ENCODE measurements around the gene SUSD3.
"Not testable (repeated sequence)": the region's sequence is repeated elsewhere in the genome, so short reads cannot be mapped to it uniquely, and the experiment has no call there.

The SUSD3 gene

DNA sequence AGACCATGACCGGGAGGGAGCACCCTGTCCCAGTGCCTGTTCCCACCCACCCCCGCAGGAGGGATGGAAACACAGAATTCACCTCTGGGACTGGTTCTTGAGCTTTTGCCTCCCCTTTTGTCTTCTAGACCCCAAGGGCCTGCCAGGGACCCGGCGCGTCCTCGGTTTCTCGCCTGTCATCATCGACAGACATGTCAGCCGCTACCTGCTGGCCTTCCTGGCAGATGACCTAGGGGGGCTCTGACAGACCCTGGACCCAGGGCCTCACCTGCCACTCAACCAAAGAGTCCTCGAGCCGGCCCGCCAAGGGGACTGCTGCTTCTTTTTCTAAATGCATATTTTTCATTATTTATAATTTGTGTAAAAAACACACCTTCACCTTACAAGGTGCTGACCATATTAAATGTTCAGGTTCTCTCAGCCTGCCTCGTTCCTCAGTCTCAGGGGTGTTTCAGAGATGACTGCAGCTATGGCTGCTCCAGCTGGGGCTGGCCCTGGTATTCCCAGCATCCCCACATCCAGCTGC, 54.4 kb downstream of the SUSD3 start:
- Histone ChIP-seq H3K9ac (peak overlapping the region; percentile 50 to 77 (median 71); a peak in 20 of 22 replicates), H3K27me3 (no peaks in the 10 kb centered on the region), H3K27ac (peak overlapping the region; percentile 69 to 89 (median 79); a peak in 21 of 22 replicates), H3K4me1 (peaks cover 79 to 93% (median 83%) of the 10 kb centered on the region in 10 experiments), H4K20me1 (peaks cover 9 to 31% (median 19%) of the 10 kb centered on the region in 11 experiments; a peak in 17 of 22 replicates), H3K4me2 (peak overlapping the region; percentile 74 to 96 (median 90)), H3K36me3 (peaks cover 0 to 59% (median 35%) of the 10 kb centered on the region in 11 experiments; a peak in 21 of 22 replicates), H3K4me3 (peak overlapping the region in 1 of 10 experiments; percentile 34; a peak in 2 of 20 replicates), H3K9me3 (replicated peaks in 1 of 11) (no peaks in the 10 kb centered on the region)
- TF ChIP-seq Cebpa-rat (IDR thresholded peaks at IDR 0.05): no peak

DNA sequence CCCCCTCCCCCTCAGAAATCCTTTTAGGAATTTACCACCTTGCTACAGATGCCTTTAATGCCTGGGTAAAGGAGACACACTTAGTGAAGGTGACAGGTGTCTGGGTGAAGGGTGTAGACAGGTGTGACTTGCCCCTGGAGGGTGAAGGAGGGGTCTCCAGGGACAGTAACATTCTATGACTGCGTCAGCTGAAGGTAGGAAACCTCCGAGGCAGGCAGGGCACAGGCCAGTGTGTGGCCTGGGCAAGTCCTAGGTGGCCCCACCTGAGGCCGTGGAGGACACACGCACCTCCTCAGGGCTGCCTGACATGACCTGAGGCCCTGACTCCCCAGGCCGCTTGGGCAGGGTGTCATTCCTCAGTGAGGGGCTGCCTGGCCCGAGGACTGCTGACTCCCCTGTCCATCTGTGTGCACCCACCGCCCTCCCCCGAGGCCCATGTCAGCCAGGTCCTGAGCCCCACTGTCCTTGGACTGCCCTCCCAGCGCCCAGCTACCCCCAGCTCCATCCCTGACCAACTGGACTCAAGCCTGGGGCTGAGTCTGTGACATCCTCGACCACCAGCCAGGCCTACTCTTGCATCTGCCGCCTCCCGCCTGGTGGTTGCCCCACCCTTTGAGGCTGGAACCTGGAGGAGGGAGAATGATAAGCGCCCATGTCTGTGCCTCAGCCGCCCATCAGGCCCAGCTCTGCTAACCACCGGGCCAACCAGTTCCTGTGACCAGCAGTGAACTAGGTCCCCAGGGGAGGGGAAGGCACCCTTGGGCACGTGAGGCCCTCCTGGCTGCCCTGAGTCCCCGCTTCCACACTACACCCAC, 55.9 kb downstream of the SUSD3 start:
- Histone ChIP-seq H3K36me3 (peaks cover 0 to 51% (median 25%) of the 10 kb centered on the region in 11 experiments; a peak in 18 of 22 replicates), H3K9me3 (replicated peaks in 1 of 11) (no peaks in the 10 kb centered on the region), H3K27ac (peak overlapping the region; percentile 69 to 89 (median 79)), H3K9ac (peak overlapping the region; percentile 50 to 77 (median 71); a peak in 21 of 22 replicates), H3K4me2 (peak overlapping the region; percentile 74 to 96 (median 90)), H3K4me3 (peak overlapping the region in 1 of 10 experiments; percentile 18; a peak in 2 of 20 replicates), H3K4me1 (peaks cover 70 to 93% (median 80%) of the 10 kb centered on the region in 10 experiments), H4K20me1 (peaks cover 0 to 20% (median 11%) of the 10 kb centered on the region in 11 experiments; a peak in 11 of 22 replicates), H3K27me3 (no peaks in the 10 kb centered on the region)
- TF ChIP-seq Cebpa-rat (IDR thresholded peaks at IDR 0.05): no peak

DNA sequence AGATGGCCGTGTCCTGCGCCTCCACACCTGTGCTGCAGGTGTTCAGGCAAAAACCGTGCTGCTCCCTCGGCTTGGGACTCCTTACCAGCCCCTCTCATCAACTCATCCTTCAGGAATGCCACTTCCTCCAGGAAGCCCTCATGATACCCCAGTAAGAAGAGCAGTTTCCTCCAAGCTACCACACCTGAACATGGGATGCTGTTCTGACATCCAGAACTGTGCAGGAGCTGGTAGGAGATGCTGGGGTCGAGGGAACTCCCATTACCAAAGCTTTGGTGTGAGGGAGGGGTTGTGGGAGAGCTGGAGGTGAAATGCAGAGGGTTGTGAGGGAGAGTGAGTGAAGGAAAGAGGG, 56.5 kb downstream of the SUSD3 start:
- peaks cover 70 to 93% (median 80%) of the 10 kb centered on the region in 10 experiments for H3K4me1 ChIP-seq
- peaks cover 0 to 18% (median 10%) of the 10 kb centered on the region in 11 experiments; a peak in 11 of 22 replicates for H4K20me1 ChIP-seq
- H3K9me3 ChIP-seq (replicated peaks in 1 of 11): no peaks in the 10 kb centered on the region
- H3K9ac ChIP-seq: peak overlapping the region in 10 of 11 experiments; percentile 56 to 77 (median 71); a peak in 13 of 22 replicates
- peaks cover 0 to 48% (median 25%) of the 10 kb centered on the region in 11 experiments; a peak in 18 of 22 replicates for H3K36me3 ChIP-seq
- peak overlapping the region; percentile 74 to 96 (median 90) for H3K4me2 ChIP-seq
- peak overlapping the region; percentile 69 to 89 (median 79) for H3K27ac ChIP-seq
- H3K4me3 ChIP-seq: peak overlapping the region in 1 of 10 experiments; percentile 15; a peak in 1 of 20 replicates
- no peak for TF ChIP-seq Cebpa-rat (IDR thresholded peaks at IDR 0.05)
- no peaks in the 10 kb centered on the region for H3K27me3 ChIP-seq

DNA sequence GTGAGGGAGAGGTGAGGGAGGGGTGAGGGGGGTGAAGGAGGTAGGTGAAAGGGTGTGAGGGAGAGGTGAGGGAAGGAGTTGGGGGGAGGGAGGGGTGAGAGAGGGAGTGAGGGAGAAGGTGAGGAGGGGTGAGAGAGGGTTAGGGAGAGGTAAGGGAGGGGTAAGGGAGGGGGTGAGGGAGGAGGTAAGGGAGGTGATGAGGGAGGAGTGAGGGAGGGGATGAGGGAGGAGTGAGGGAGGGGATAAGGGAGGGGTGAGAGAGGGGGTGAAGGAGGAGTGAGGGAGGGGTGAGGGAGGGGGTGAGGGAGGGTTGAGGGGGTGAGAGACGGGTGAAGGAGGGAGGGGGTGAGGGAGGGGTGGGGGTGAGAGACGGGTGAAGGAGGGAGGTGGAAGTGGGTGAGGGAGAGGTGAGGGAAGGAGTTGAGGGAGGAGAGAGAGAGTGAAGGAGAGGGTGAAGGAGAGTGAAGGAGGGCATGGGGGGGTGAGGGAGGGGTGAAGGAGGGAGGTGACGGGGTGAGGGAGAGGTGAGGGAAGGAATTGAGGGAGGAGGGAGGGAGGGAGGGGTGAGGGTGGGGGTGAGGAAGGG, 57.1 kb downstream of the SUSD3 start:
- H3K4me3 ChIP-seq: no peak overlapping the region
- H3K27ac ChIP-seq: peak overlapping the region in 1 of 11 experiments; percentile 92; a peak in 1 of 22 replicates
- H3K9ac ChIP-seq: no peak overlapping the region; a peak in 1 of 22 replicates
- H3K4me2 ChIP-seq: peak overlapping the region in 2 of 11 experiments; percentile 87 to 97; a peak in 1 of 22 replicates
- peaks cover 0 to 43% (median 21%) of the 10 kb centered on the region in 11 experiments; a peak in 18 of 22 replicates for H3K36me3 ChIP-seq
- peaks cover 70 to 93% (median 80%) of the 10 kb centered on the region in 10 experiments for H3K4me1 ChIP-seq
- TF ChIP-seq Cebpa-rat (IDR thresholded peaks at IDR 0.05): no peak
- no peaks in the 10 kb centered on the region for H3K9me3 ChIP-seq (replicated peaks in 1 of 11)
- H4K20me1 ChIP-seq: peaks cover 0 to 13% (median 6%) of the 10 kb centered on the region in 11 experiments; a peak in 10 of 22 replicates
- no peaks in the 10 kb centered on the region for H3K27me3 ChIP-seq

DNA sequence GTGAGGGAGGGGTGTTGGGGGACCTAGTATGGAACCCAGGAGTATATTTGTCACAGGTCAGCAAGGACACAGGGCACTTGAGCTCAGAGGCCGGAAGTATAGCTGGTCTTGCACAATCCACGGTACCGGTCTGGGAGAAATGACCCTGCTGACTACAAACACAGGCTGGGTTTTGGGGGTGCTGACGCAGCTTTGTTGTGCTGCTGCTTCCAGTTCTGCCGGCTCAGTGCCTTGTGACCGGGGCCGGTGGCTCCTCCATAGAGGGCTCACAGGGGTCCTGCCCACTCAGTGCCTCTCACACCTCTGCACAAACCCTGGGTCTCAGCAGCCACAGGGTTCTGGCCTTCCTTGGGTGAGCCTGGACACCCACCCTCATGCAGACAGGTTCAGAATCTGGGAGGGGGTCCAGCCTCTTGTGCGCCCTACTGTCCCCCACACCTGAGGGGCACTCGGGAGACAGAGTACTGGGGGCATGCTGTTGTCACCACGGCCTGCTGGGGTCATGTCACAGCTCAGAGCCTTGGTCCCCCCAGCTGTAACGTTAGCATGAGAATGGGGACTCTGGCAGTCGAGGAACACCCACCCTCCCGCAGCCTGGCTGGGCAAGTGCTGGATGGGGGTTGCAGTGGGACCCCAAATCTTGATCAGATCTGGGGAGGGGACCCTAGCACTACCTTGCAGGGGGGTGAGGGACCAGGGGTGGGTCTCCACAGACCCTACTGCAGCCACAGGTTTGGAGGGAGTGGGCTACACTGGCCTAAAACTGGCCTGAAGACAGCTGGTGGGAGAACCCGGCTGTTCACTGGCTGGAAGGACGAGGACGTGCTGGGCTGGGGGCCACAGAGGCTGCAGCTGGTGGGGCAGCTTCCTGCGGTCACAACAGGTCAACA, 57.8 kb downstream of the SUSD3 start:
- Histone ChIP-seq H3K4me3 (no peak overlapping the region; a peak in 1 of 20 replicates), H3K27ac (peak overlapping the region; percentile 12 to 93 (median 60); a peak in 17 of 22 replicates), H3K4me2 (peak overlapping the region in 9 of 11 experiments; percentile 30 to 99 (median 54); a peak in 15 of 22 replicates), H3K9ac (peak overlapping the region in 7 of 11 experiments; percentile 9 to 81 (median 67); a peak in 10 of 22 replicates), H3K27me3 (no peaks in the 10 kb centered on the region), H3K9me3 (replicated peaks in 1 of 11) (no peaks in the 10 kb centered on the region), H4K20me1 (peaks cover 0 to 5% (median 2%) of the 10 kb centered on the region in 11 experiments; a peak in 8 of 22 replicates), H3K4me1 (peaks cover 70 to 93% (median 80%) of the 10 kb centered on the region in 10 experiments), H3K36me3 (peaks cover 4 to 41% (median 24%) of the 10 kb centered on the region in 11 experiments)
- TF ChIP-seq Cebpa-rat (IDR thresholded peaks at IDR 0.05): peak in 6 of 11 experiments; percentile 10 to 93 (median 65); a peak in 6 of 22 replicates

DNA sequence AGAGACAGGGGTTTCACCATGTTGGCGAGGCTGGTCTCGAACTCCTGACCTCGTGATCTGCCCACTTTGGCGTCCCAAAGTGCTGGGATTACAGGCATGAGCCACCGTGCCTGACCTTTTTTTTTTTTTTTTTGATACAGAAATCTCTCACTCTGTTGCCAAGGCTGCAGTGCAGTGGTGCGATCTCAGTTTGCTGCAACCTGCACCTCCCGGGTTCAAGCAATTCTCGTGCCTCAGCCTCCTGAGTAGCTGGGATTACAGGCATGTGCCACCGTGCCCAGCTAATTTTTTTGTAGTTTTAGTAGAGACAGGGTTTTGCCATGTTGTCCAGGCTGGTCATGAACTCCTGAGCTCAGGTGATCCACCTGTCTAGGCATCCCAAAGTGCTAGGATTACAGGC, 59.0 kb downstream of the SUSD3 start:
- not testable (repeated sequence) for H3K27me3 ChIP-seq
- H3K4me1 ChIP-seq: peaks cover 64 to 93% (median 74%) of the 10 kb centered on the region in 10 experiments

DNA sequence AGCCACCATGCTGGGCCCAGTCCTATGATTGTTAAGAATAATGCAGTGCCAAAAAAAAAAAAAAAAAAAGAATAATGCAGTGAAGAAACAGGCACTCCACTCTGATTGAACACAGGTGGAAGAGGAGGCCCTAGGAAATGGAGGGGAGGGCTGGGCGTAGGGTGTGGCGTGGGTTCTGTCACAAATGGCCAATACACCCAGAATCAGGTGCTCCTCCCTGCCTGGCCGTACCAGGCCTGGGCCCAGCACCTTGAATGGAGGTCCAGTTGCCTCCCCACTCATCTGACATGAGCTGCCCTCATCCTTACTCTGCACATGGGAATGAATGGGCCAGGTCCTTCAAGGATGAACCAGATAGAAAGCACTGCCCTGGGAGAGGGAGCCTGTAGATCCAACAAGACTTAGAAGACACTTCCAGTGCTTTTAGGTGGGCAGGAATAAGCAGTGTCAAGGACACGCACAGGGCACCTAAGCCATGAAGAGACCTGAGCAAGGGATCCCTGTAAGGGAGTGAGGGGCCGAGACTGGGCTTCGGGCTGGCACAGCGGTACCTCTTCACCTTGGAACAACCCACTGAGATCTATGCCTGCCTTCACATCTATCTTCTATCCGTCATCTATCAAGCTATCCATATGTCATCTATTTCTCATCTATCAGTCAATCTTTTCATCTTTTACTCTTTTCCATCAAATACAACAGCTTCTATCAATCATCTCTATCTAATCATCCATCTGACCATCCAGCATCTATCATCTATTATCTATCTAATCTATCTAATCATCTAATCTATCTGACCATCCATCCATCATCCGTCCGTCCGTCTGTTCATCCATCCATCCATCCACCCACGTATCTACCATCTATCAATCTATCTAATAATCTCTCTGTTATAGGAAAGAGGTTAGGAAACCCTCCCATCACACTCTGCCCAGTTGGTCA, 59.7 kb downstream of the SUSD3 start:
- Histone ChIP-seq H3K9me3 (replicated peaks in 1 of 11) (no peaks in the 10 kb centered on the region), H3K4me1 (peaks cover 57 to 93% (median 67%) of the 10 kb centered on the region in 10 experiments), H3K27ac (peak overlapping the region in 9 of 11 experiments; percentile 61 to 92 (median 79); a peak in 15 of 22 replicates), H3K4me2 (peak overlapping the region in 6 of 11 experiments; percentile 82 to 99 (median 92); a peak in 11 of 22 replicates), H3K36me3 (peaks cover 19 to 45% (median 32%) of the 10 kb centered on the region in 11 experiments), H3K27me3 (no peaks in the 10 kb centered on the region), H4K20me1 (peaks cover 0 to 4% (median 0%) of the 10 kb centered on the region in 11 experiments; a peak in 4 of 22 replicates), H3K4me3 (no peak overlapping the region), H3K9ac (no peak overlapping the region)
- TF ChIP-seq Cebpa-rat (IDR thresholded peaks at IDR 0.05): no peak

More for the DNA sequence above, 59.0 kb downstream of the SUSD3 start:
- H3K9ac ChIP-seq; H3K4me3 ChIP-seq; H4K20me1 ChIP-seq; H3K9me3 ChIP-seq (replicated peaks in 1 of 11): not testable (repeated sequence)
- Histone ChIP-seq H3K27ac (peak overlapping the region in 4 of 11 experiments; percentile 46 to 92 (median 86); a peak in 4 of 22 replicates), H3K36me3 (peaks cover 13 to 45% (median 31%) of the 10 kb centered on the region in 11 experiments), H3K4me2 (peak overlapping the region in 5 of 11 experiments; percentile 16 to 99 (median 95); a peak in 8 of 22 replicates)

Data from BLaER1 treated with 17β-estradiol and CSF1 and Interleukin-3, amounts not matched to agents 10 nM and 100 nM (cell line).